Measurements from ENCODE around the gene IFITM10. TPM values are rescaled to one million over a fixed set of nuclear protein-coding genes. Genes with fewer than 3 reads are reported as not detected.

The IFITM10 gene
- total and polyA plus RNA-seq, 10 of the 15 experiments (the other 5 are each of a cell fraction or from before 2014, with no cell fraction given): 0.04 to 0.27 TPM; not detected in 8

GRCh38 chr11:1748636-1749394 is 1.6 kb downstream of the IFITM10 start (continued):
- TF ChIP-seq KLF5 (IDR thresholded peaks at IDR 0.05; ENCODE audit: partially characterized antibody): no peak
- no peak for TF ChIP-seq HCFC1 (IDR thresholded peaks at IDR 0.05; ENCODE audit: low read length)

- H3K9ac ChIP-seq (ENCODE audit: control insufficient read depth, insufficient read depth, low read length): no peak overlapping the region
- no TSS peak for BruUV-seq (replicated peaks)
- ChIA-PET SMC1A (ENCODE audit: uncharacterized antibody, unreplicated experiment) (no interaction called here), RAD21 (ENCODE audit: unreplicated experiment) (no interaction called here), CTCF (no interaction called here), POLR2A (no interaction called here)
- H4K20me1 ChIP-seq (ENCODE audit: control insufficient read depth, insufficient read depth): no peaks in the 10 kb centered on the region
- intact Hi-C loops (cut with micrococcal nuclease; ENCODE audit: unreplicated experiment): no loop called here
- no peak overlapping the region for H2AFZ ChIP-seq (ENCODE audit: control insufficient read depth, low read depth, low read length)
- H3K4me2 ChIP-seq (ENCODE audit: control insufficient read depth, insufficient read depth): no peak overlapping the region
- no peak for TF ChIP-seq CREB1 (IDR thresholded peaks at IDR 0.05; ENCODE audit: low read depth)
- TF ChIP-seq CHD2 (IDR thresholded peaks at IDR 0.05; ENCODE audit: borderline replicate concordance, low read depth, low read length): no peak
- no peak for TF ChIP-seq NR2C1 (IDR thresholded peaks at IDR 0.05)
- TF ChIP-seq FOXM1 (IDR thresholded peaks at IDR 0.05; ENCODE audit: low read depth, low read length): no peak
- TF ChIP-seq ASH2L (IDR thresholded peaks at IDR 0.05; ENCODE audit: borderline replicate concordance, low read depth): no peak
- TF ChIP-seq CEBPZ (IDR thresholded peaks at IDR 0.05; ENCODE audit: low read depth, low read length): no peak
- TF ChIP-seq ZNF24 (IDR thresholded peaks at IDR 0.05): no peak
- TF ChIP-seq IKZF2 (IDR thresholded peaks at IDR 0.05): no peak
- H3K4me1 ChIP-seq (ENCODE audit: control insufficient read depth, insufficient read depth, low read length): no peaks in the 10 kb centered on the region
- H3K4me3 ChIP-seq: no peak overlapping the region
- H3K9me3 ChIP-seq (replicated peaks; ENCODE audit: control insufficient read depth, insufficient read depth, low read length): no peaks in the 10 kb centered on the region; the same call in 2 of the 3 replicates
- in situ Hi-C loops (cut with MboI): no loop called here
- no peak for DNase-seq (ENCODE audit: low read depth, low spot score)
- no peaks in the 10 kb centered on the region for H3K79me2 ChIP-seq (ENCODE audit: control insufficient read depth, insufficient read depth, low read length)
- 68% methylated on average over 71 of the region's 72 CpGs for WGBS (ENCODE audit: insufficient coverage, insufficient replicate concordance, low lambda C conversion rate, missing lambda C conversion rate)
- H3K36me3 ChIP-seq (ENCODE audit: control insufficient read depth in 2 of 2, insufficient read depth in 2 of 2, low read length in 1 of 2): no peaks in the 10 kb centered on the region
- ATAC-seq: no peak
- no peak for FAIRE-seq
- H3K27ac ChIP-seq (ENCODE audit: control insufficient read depth, insufficient read depth): no peak overlapping the region
- H3K27me3 ChIP-seq (replicated peaks in 1 of 2; ENCODE audit: control insufficient read depth in 2 of 2, insufficient read depth in 2 of 2, low read length in 1 of 2): no peaks in the 10 kb centered on the region; a peak in 1 of 4 replicates
Observed at GRCh38 chr11:1747753-1748635, 2.4 kb downstream of the IFITM10 start.

Measured in GM12878 (cell line).